ENCODE results near the gene SMARCC1.

DNA sequence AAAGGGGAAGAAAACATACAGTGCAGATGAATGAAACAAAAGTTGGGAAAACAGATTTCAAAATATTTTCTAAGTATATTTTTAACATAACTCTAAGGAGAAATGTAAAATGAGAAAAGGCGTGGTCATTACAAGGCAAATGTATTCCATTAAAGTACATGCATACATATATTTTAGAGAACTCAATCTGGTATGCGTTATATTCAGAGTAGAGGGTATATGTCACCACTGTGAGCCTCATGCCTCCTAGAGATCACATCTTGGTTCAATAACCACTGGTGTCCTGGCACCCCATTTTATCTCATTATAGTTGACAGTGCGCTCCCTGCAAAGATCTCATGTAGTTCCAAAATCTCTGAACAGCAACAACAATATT, 77.5 kb downstream of the SMARCC1 start:
- TF ChIP-seq, protein P1, sequence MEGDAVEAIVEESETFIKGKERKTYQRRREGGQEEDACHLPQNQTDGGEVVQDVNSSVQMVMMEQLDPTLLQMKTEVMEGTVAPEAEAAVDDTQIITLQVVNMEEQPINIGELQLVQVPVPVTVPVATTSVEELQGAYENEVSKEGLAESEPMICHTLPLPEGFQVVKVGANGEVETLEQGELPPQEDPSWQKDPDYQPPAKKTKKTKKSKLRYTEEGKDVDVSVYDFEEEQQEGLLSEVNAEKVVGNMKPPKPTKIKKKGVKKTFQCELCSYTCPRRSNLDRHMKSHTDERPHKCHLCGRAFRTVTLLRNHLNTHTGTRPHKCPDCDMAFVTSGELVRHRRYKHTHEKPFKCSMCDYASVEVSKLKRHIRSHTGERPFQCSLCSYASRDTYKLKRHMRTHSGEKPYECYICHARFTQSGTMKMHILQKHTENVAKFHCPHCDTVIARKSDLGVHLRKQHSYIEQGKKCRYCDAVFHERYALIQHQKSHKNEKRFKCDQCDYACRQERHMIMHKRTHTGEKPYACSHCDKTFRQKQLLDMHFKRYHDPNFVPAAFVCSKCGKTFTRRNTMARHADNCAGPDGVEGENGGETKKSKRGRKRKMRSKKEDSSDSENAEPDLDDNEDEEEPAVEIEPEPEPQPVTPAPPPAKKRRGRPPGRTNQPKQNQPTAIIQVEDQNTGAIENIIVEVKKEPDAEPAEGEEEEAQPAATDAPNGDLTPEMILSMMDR (conservative IDR thresholded peaks at IDR 0.05), result no peak
- TF ChIP-seq EZH2 (IDR thresholded peaks at IDR 0.05; ENCODE audit: low read depth), result no peak

All from PC-9 (cell line).